ENCODE measurements around the gene SLC49A4.

SLC49A4 gene

DNA sequence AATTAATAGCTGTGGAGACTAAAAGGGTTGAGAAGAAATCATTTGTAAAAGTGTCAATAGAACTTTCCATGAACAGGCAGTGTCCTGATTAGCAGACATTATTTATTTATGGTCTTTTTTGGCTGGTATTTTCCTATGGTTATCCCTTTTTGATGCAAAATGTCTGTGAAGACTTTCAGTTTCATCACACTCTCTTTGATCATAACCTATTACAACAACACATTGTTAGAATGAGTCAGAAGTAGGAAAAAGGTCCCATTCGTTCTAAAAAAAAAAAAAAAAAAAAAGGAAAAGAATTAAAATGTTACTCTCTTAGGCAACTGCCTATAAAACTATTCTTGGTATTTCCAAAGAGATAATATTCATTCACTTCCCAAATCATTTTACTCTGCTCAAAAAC is 62.1 kb downstream of the SLC49A4 start:
- FAIRE-seq (peak; percentile 10), DNase-seq (ENCODE audit: low spot score) (no peak)

DNA sequence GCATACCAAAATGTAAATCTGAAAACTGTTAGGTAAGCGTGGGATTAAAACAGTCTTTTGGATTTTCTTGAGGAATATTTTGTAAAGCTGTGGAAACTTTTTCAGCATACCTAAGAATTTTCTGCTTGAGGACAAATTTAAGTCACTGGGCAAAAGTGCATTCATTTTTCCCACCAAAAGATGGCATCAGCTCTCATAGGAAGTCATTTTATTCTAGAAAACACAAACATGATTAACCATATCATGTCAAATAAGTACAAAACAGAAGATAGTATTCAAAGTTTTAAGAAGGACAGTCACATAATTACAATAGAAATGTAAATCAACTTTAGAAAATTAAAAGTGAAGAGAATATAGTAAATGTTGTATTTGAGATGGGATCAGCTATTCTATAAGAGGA is 63.5 kb downstream of the SLC49A4 start:
- FAIRE-seq (peak; percentile 76), DNase-seq (ENCODE audit: low spot score) (peak; percentile 18)

DNA sequence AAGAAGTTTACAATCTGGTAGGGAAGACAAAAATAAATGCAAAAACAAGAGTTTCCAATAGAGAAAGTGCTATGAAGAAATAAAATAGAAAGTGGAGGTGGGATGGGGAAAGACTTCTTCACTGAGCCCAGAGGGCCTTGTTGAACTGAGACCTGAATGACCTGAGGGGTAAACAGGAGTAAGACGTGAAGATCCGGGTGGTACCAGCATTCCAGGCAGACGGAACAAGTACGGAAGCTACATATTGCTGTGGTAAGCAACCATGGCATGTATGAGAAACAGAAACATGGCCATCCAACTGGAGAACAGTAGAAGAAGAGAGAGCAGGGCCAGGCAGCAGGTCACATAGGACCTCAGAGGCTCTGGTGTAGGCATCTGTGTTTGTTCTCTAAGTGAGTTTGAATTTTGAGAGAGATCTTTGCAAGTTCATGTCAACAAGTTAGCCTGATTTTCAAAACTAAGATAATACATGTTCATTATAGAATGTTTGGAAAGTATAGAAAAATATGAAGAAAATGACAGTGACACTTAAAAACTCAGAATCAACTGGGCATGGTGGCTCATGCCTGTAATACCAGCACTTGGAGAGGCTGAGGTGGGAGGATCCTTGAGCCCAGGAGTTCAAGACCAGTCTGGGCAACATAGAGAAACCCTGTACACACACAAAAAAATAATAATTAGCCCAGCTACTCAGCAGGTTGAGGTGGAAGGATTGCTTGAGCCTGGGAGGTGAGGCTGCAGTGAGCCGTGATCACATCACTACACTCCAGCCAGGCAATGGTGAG is 64.3 kb downstream of the SLC49A4 start:
- DNase-seq (ENCODE audit: low spot score) (no peak), FAIRE-seq (no peak)

DNA sequence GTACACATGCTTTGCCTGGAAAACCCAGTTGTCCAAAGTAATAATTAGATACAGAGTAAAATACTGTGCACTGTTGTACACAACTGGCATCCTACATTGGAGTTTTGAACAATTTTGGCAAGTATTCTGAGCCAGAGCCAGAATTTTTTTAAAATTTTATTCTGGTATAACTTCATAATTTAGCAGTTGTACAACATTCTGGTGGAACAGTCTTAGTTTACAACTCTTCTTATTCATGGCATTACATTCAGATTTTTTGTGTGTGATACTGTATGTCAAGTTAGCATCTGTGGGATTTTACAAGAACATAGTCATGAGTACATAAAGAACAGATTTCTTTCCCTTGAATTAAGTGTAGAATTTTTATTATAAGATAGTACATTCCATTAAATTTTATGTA is 67.5 kb downstream of the SLC49A4 start:
- DNase-seq (ENCODE audit: low spot score) (no peak), FAIRE-seq (no peak)

DNA sequence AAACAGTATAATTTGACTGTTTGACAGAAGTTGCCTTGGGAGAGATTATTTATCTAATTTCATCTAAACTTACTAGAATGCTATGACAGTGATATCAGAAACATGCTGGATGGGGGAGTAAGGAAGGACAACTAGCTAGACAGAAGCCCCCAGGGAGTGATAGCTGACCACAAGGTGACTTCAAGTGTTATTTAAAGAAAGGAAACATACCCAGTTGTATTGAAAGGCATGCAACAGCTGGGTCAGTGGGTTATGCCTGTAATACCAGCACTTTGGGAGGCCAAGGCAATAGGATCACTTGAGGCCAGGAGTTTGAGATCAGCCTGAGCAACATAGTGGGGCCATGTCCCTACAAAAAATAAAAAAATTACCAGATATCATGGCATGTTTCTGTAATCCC is 69.6 kb downstream of the SLC49A4 start:
- FAIRE-seq (no peak), DNase-seq (ENCODE audit: low spot score) (no peak)

DNA sequence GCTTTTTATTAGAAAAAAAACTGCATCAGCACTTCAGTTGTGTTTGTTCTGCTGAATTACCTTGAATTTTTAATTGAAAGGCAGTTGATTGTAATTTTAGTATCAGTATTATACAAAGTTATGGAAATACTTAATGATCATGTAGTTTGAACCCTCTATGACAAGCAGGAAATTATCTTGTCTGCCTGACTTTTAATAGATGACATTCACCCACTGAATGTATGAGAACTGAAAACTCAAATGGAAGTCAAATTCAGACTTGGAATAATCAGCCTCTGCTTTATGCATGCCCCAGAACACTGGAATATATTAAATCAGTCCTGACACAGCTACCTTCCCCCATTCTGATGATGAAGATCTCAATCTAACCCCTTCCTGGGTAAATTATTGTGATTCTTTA is 73.5 kb downstream of the SLC49A4 start:
- DNase-seq (ENCODE audit: low spot score) (no peak), FAIRE-seq (no peak)

DNA sequence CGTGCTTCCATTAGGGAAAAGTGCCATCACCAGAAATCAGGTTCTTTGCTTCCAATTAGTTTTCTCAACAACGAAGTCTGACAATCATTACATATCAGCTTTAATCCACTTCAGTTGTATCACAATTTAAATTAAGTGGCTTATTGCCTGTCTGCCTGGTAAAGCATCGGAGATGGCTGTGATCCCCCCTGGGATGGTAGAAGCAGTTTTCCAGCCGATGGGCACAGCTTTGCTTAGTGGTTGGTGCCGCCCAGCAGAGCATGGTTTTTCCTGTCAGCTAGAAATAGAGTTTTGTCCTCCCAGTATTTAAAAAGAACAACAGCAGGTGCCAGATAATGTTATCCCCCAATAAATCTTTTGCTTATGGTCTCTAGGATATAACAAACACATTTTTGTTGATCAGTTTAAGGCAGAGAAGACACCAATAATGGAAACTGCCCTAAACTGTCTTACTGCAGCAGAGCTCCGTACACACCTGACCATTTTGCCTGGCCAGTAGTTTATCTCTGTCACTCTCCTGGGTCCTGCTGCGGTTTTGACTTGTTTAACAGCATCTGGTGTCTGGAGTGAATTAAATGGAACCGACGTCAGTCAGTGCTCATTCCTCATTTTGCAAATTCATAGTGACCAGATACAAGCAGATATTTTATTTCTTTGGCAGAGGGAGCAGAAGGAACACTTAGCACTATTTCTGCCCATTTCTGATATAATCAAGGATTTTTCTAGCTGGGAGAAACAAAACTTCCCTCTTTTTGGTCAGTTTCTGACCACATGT is 79.1 kb downstream of the SLC49A4 start:
- DNase-seq (ENCODE audit: low spot score) (no peak), FAIRE-seq (no peak)

DNA sequence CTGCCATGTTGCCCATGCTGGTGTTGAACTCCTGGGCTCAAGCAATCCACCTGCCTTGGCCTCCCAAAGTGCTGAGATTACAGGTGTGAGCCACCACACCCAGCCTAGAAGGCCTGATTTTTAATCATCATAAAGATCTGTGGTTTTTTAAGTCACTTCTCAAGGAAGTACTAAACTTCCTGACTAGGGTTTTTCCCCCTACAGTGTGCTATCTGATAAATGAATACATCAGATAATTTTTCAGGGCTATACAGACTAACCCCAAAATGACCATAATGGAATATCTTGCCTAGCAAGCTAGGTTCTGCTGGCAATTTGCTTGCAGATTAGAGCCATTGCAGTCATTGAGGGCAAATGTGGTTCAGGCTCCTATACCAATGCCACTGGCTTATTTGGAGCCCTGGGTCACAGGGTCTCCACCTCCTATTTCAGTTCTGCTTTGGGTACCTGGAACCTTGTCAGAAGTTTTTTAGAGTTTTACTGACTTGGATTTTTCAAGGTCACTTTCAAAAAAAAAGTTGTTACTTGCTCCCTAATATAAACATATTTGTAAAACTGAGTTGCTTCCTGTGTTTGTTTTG is 80.8 kb downstream of the SLC49A4 start:
- FAIRE-seq (no peak), DNase-seq (ENCODE audit: low spot score) (no peak)

DNA sequence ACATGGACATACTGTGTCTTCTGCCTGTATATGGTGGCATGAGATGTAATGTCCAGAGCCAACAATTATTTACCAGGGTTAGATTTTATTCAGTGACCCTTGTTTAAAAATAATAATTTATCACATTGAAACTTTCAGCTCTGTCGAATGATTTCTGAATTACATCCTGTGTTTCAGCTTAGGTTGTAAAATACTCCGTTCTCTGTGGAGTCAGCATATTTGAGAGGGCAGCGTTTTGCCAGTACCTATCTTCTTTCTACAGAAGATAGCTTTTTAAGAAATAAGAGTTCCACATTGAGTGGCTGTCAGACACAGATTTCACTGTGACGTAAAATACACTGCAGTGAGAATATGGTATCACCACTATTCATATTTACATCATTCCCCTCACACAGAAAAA is 85.3 kb downstream of the SLC49A4 start:
- FAIRE-seq (no peak), DNase-seq (ENCODE audit: low spot score) (no peak)

DNA sequence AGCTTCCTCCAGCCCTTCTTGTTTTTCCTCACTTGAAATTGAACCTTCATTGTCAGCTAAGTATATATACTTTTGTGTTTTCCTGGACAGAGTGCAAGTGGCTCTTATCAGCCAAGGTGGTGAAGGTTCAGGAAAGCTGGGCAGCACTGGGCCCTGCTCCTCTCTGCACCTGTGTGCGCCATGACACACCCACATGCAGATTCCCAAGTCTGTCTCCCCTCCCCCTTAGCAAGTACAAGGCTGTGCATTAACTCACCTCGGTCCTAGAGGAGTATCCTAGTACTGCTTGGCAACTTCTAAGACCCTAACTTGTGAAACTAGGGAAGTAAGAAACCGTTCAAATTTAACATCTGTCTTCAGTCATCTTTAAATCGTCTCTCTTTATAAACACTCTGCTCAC is 85.8 kb downstream of the SLC49A4 start:
- no peak for DNase-seq (ENCODE audit: low spot score)
- FAIRE-seq, result no peak

DNA sequence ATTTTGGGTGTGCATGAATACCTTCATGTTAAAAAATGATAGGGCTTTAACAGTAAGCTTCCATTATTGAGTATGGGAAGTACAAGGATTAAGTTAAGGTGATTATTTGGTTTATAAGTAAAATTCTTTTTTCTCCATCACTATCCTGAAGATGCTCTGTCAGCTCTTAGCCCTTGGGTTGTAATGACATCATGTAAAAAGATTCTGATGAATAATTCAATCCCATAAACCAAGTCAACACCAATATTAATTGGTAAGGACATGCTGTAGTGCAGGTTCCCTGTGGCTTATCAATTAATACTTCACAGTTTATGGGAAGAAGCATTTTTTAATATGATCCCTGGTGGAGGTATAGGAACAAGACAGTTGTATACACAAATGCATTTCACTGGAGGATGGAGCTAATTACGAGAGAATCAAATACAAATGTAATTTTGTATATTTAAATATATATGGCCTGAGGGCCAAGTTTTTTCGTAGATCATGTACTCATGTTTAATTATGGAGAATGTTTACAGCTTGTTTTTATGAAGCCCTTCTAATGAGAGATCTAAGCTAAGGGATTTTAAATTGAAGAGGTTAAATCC is 87.6 kb downstream of the SLC49A4 start:
- no peak for DNase-seq (ENCODE audit: low spot score)
- FAIRE-seq, result no peak

DNA sequence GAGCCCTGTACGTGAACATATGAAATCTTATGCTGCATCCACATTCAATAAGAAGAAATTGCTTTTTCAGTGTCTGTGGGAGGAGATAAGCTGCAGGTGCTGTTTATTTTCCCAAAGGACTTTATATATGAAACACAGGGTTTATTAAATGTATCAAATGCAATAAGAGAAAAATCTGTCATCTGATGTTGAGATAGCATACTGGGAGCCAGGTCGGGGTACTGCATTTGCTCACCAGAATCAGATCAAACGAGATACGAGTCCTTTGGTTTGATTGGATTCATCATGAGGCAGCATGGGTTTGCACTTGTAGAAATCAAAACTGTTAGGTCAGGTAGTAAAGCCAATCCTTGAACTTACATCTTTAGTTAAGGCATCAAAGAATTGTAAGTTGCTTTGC is 91.4 kb downstream of the SLC49A4 start:
- DNase-seq (ENCODE audit: low spot score) (no peak), FAIRE-seq (no peak)

DNA sequence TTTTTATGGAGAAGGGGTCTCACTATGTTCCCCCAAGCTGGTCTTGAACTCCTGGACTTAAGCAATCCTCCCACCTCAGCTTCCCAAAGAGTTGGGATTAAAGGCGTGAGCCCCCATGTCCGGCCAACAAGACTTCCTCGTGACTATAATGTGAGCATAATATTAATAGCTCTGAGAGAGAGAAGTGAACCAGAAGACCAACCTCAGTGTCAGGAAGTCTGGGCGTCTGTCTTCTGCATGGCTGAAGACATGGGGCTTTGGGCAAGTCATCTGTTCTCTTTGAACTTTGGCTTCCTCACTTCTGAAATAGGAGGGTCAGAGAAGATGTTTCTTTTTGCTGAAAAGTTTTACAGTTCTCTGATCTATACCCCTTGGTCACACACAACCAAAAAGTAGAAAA is 92.1 kb downstream of the SLC49A4 start:
- no peak for DNase-seq (ENCODE audit: low spot score)
- no peak for FAIRE-seq

DNA sequence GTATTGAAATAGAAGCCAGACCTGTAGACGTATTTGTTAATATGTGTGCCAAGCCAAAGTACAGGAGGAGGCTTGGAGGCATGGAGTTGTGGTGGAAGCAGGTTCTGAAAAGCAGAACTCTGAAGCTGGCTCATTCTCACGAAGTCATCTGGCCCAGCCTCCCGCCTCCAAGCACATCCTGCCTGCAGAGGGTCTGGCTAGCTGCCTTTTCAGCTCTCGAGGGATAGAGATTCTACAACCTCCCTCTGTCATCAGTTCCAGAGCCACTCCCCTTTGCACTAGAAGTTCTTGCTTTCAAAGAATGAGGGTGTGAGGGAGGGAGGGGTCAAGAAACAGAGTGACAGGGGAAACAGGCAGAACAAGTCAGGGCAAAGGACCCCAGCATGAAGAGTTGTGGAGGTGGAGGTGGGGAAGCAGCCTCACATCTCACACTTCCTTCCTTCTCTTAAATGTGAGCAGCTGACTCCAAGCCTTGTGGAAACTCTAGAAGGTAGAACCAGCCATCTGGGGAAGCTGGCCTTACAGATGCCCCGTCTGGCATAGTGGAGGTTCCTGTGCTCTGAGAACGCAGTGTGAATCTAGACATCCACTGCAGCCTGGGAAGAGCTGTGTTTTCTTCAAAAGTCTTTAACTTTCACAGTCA is 95.3 kb downstream of the SLC49A4 start:
- FAIRE-seq (no peak), DNase-seq (ENCODE audit: low spot score) (no peak)

DNA sequence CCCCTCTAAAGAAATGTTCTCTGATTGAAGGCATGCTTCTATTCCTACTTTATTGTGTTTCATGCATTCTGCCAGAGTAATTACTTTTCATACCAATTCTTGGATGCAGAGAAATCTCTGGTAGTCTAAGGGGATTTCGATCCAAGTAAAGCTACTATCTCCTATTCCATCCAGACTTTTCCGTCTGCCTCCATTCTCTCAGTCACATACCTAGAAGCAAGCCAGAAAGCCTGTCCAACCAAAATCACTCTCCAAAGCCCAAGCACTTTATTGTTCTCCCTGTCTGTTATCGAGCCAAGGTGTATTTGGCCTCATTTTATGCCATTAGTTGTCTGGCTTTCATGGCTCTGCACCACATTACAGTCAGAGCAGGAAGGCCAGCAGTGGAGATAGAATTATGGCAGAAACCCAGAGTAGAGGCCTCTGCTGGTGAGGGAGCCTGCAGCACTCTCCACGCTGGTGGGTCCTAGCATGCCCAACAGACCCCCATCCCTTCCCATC is 95.9 kb downstream of the SLC49A4 start:
- FAIRE-seq, result no peak
- no peak for DNase-seq (ENCODE audit: low spot score)

DNA sequence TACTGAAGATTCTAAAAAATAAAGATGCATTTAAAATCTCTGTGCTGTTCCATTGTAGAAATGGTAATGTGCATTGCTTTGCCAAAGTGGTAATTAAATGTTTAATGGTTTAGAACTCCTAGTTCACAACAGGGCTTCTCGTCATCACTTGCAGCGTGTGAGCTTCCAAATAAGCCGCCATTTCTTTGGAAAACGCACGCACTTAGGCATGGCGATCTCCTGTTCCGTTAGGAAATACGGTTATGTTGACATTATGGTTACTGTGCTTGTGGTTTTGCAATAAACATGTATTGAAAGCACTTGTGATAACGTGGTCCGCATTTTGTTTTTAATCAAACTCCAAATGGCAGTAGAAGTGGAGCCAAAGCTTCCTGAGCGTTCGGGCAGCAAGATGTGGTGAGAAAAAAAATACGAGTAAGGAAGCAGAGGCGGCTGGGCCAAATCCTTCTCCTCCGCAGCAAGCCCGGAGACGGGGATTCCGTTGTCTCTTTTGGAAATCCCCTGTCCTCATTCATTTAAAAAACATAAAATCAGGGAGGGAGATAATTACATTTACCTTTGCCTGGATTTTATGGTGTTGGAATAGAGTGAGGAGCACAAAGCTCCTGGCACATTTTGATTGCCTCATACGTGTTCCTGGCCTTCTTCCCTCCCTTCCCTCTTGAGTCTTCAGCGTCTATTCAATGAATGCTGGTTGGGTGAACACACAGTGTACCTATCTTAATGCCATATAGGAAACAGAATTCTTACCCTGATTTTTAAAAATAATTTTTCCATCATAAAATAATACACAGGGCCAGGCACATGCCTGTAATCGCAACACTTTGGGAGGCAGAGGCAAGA is 97.5 kb downstream of the SLC49A4 start:
- FAIRE-seq, result no peak

DNA sequence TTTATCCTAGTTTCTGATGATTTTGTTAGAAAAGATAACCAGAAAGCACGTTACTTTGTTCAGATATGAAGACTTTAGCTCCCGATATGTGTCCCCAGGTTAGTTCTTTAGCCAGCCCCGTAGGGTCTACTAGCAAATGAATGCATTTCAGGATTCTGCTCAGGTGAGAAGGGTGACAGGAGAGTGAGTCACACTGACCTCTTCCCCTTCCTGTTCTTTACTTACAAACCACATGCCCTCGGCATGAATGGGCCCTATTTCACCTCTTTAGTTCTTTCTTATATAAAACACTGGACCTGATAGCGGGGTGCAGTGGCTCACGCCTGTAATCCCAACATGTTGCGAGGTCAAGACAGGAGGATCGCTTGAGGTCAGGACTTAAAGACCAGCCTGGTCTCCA is 98.4 kb downstream of the SLC49A4 start:
- DNase-seq (ENCODE audit: low spot score) (no peak), FAIRE-seq (no peak)

More for the DNA sequence above, 97.5 kb downstream of the SLC49A4 start:
- no peak for DNase-seq (ENCODE audit: low spot score)

DNA sequence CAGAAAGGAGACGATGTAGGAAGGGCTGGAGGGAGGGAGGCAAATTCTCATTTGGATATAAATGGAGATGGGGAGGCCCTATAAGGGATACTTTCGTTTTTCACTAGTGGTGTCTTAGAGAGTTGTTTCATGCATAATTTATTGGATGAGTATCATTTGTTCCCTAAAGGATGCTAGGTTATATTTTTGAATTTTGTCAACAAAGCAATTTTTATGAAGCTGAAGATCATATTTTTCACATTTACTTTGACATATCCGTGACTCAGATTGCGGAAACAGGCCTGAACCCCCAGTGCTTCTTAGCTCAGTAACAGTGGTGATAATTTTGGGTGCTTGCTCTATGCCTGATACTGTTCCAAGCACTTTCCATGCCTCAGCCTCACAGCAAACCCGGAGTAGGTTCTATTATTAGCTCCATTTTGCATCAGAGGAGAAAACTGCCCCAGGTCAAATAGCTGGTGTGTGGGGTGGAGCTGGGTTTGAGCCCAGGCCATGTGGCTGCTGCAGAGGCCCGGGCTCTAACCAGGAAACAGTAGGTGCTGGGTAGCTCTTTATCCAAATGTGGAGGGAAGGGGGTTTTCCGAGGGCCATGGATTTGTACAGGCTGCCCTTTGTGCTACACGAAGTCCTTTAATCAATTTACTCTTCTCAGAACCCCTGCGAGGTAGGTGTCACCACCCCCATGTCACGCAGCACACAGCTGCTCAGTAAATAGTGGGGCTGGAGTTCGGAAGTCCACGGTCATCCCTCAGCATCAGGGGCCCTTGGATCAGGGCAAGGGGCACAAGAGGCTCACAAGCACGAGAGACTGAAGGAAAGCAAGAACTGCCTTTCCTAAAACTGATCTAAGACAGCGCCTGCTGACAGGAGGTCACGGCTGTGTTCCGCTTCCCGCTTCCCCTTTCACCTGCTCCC is 99.1 kb downstream of the SLC49A4 start:
- no peak for FAIRE-seq
- no peak for DNase-seq (ENCODE audit: low spot score)

DNA sequence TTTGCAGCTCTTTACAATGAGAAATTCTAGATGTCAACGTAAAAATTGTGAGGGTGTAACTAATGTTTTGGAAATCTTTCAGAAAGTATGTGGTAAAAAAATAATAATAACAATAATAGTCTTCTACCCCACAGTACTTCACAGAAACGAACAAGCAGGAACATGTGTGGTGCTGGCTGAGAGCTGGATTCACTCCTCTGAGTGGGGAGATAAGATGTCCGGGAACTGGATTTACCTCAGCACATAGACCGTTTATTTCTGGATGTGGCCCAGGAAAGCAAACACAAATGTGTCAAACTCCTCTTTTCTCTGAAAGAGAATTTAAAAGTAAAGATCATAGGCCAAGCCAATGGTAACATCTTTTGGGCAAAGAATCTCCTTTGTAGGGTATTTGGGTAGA is 103.4 kb downstream of the SLC49A4 start:
- DNase-seq (ENCODE audit: low spot score) (no peak), FAIRE-seq (no peak)

DNA sequence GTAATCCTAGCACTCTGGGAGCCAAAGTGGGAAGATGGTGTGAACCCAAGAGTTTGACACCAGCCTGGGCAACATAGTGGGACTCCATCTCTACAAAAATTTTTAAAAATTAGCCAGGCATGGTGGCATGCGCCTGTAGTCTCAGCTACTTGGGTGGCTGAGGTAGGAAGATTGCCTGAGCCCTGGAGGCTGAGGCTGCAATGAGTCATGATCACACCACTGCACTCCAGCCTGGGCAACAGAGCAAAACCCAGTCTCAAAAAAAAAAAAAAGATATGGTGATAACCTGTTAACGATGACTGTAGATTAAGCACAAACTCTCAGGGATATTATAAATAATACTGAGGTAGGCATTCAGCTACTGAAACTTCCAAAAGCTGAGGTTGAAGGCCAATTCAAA is 107.5 kb downstream of the SLC49A4 start:
- DNase-seq (ENCODE audit: low spot score) (peak; percentile 46), FAIRE-seq (peak; percentile 92)

Measured in RCC 7860 (cell line).